Smooth muscle cell of the brain vasculature (primary cell): ENCODE results near the gene ARL13A.
"Not testable (repeated sequence)": the region's sequence is repeated elsewhere in the genome, so short reads cannot be mapped to it uniquely, and the experiment has no call there.

ENCODE experiments used
- DNase-seq: peaks from one replicate; pipeline ENCODE4 v3.0.0-alpha.2; 2012; ENCODE audit warnings: low read depth, low spot score

The ARL13A gene

GRCh38 chrX:100990139-100990538, 20.6 kb downstream of the ARL13A start:
- no peak for DNase-seq

DNA sequence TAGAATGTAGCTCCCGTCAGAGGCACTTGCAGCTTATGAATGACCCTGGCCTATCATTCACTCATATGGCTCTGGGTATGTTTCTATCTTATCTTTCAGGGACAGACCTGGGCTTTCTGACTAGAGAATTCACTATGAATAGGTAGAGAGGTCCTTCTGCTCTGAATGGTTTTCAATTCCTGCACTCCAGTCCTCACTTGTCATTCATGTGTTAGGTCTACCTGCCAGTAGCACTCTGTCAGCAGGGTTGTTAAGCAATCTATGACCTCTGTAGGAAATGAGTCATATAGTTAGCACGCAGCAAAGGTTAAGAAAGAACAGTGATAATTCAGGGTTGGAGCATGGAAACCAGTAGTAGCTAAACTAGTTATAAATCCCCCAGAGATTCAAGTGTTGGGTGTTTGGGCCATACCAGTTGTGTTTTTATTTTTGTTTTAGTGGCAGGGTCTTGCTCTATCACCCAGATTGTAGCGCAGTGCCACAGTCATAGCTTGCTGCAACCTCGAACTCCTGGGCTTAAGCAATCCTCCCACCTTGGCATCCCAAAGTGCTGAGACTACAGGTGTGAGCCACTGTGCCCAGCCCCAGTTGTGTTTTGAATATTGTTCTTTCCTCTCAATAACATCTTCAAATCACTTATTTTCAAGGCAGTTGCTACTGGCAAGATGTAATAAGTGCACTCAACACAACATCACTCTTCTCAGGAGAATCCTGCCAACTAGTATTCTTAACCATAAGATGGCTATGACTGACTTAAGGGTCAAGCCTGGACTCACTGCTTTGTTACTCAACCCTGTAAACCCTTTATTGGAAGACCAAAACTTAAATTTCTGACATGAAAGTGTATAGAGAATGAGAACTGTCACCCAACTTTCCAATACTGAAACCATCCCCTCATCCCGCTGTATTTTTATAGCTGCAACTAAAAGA, 25.1 kb downstream of the ARL13A start:
- no peak for DNase-seq

DNA sequence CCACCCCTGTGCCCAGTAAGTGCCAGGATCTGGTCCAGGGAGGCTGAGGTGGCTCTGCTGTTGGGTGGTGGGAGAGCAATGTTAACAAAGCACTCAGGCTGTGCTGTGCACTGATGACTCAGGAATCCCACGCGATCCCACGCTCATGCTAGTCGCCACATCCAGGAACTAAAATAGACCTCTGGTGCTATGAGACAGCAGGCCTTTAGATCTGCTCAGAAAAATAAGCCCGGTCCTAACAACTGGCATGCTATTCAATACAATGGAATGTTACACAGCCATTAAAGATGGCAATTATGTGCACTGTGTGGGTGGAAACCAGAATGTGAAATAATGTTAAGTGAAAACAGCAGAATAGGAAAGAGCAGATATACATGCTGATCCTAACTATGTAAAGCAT, 26.0 kb downstream of the ARL13A start:
- no peak for DNase-seq

GRCh38 chrX:100999451-100999850, 29.9 kb downstream of the ARL13A start:
- DNase-seq: no peak

DNA sequence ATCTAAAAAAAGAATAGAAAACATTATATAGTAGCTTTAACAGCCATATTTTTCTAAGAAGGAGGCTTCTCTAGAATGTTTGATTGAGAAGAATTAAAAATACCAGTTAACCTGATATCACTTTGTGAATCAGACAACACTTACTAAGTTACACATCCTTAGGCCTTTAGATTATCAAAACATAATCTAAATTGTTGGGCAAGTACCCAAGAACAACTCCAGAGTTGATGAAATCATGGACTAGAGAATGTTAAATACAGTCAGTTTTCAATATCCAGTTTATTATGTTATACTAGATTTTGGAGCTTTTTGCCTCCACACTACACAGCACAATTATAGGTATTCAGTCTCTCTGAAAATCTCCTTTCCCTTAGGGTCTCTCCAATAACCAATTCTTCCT, 39.6 kb downstream of the ARL13A start:
- peak; percentile 2 for DNase-seq

DNA sequence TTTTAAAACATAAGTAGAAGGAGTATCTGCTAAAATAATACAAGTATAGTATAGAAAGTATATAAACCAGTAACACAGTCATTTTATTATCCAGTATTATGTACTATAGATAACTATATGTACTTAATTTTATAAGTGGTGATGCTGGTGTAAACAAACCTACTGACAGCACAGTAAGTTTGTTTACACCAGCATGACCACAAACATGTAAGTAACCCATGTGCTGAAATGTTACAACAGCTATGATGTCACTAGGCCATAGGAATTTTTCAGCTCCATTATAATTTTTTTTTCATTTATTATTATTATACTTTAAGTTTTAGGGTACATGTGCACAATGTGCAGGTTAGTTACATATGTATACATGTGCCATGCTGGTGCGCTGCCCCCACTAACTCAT, 42.5 kb downstream of the ARL13A start:
- DNase-seq: not testable (repeated sequence)

- no peak for DNase-seq
These were observed 52.5 kb downstream of the ARL13A start for GRCh38 chrX:101022020-101022419.

DNA sequence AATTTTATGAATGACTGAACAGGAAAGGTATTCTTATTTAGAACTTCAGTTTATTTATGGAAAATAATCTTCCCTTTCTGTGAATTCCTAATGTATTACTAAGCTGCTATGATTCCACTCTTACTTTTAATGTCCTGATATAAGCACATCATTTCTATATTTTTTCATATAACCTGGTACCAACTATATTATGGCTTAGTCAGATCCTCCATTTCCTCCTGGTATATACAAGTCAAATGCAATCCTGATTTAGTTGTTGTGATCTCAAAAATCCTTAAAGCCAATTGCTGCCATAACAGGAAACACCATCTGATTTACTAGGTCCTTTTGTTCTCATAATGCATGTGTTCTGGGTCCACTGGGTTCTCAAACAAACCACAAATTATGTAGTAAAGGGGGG, 55.6 kb downstream of the ARL13A start:
- no peak for DNase-seq

DNA sequence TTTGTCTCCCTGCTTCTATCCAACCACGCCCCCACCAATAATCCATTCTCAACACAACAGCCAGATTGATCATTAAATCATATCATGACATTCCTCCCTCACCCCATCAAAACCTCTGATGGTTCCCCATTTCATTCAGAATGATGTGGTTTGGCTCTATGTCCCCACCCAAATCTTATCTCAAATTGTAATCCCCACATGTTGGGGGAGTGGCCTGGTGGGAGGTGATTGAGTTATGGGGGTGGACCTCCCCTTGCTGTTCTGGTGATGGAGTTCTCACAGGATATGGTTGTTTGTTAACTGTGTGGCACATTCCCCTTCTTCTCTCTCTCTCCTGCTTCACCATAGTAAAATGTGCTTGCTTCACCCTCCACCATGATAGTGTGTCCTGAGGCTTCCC, 59.1 kb downstream of the ARL13A start:
- DNase-seq: no peak

DNA sequence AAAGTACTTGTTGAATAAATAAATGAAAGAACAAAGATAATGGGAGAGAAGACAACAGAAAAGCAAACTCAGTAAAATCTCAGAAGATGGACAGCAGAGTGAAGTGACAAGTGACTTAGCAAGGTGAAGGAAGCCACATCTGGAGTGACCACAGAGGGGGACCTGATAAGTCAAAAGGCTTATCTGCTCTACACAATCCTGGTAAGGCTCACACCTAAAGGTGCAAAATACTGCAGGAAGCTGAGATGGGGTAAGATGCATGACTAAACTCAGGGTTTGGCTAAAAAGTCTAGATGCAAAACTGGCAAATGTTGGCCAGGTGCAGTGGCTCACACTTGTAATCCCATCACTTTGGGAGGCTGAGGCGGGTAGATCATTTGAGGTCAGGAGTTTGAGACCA, 60.2 kb downstream of the ARL13A start:
- DNase-seq: no peak

DNA sequence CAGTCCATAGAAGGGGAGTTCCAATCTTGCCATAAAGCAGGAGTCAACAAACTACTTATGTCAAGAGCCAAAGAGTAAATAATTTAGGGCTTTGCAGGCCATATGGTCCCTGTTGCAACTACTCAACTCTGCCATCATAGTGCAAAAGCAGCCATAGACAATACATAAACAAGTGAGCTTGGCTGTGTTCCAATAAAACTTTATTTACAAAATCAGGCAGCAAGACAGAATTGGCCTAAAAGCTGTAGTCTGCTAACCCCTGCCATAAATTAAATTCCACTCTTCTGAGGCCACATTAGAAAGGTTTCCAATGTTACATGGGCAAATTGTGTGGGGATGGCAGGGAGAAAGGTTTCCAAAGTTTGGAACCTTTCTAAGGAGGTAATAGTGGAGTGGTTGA, 67.7 kb downstream of the ARL13A start:
- DNase-seq: no peak

GRCh38 chrX:101040197-101040596, 70.7 kb downstream of the ARL13A start:
- DNase-seq: no peak
